ENCODE measurements around the gene PZP. TPM values are rescaled to one million over a fixed set of nuclear protein-coding genes. Genes with fewer than 3 reads are reported as not detected.
"Not testable (repeated sequence)": the region's sequence is repeated elsewhere in the genome, so short reads cannot be mapped to it uniquely, and the experiment has no call there.

The PZP gene
- total RNA-seq, 1 experiment from 2014 or later, result not detected

- no TSS peak for BruUV-seq (replicated peaks)
- Histone ChIP-seq H3K9me3 (ENCODE audit: insufficient read depth, low read depth) (no peaks in the 10 kb centered on the region), H3K9me2 (ENCODE audit: insufficient read depth) (no peaks in the 10 kb centered on the region), H3K27ac (no peak overlapping the region), H3K4me1 (replicated peaks; ENCODE audit: insufficient read depth) (no peaks in the 10 kb centered on the region), H3K27me3 (ENCODE audit: insufficient read depth, low read depth) (peaks cover 11% of the 10 kb centered on the region), H4K20me1 (ENCODE audit: insufficient read depth) (no peaks in the 10 kb centered on the region), H3K4me2 (no peak overlapping the region), H3K79me2 (ENCODE audit: low read depth) (no peaks in the 10 kb centered on the region), H3K36me3 (ENCODE audit: low read depth) (no peaks in the 10 kb centered on the region), H2AFZ (no peak overlapping the region), H3F3A (ENCODE audit: insufficient read depth, low read depth) (no peaks in the 10 kb centered on the region), H3K4me3 (no peak overlapping the region)
- no peak for TF ChIP-seq CTCF (conservative IDR thresholded peaks at IDR 0.05)
- TF ChIP-seq EZH2 (IDR thresholded peaks at IDR 0.05; ENCODE audit: low read depth), result no peak
- POLR2A ChIA-PET (ENCODE audit: unreplicated experiment), result no interaction called here
- intact Hi-C loops (cut with micrococcal nuclease; ENCODE audit: unreplicated experiment), result no loop called here
- CTCF ChIA-PET, result no interaction called here
- DNase-seq, result no peak
These were observed 32.6 kb upstream of the PZP start for GRCh38 chr12:9240776-9241175.

- H3K9me2 ChIP-seq (ENCODE audit: insufficient read depth); H3K79me2 ChIP-seq (ENCODE audit: low read depth); H3K4me1 ChIP-seq (replicated peaks; ENCODE audit: insufficient read depth); H3K36me3 ChIP-seq (ENCODE audit: low read depth); BruUV-seq (replicated peaks); H3F3A ChIP-seq (ENCODE audit: insufficient read depth, low read depth); H3K4me2 ChIP-seq; H3K27ac ChIP-seq; H4K20me1 ChIP-seq (ENCODE audit: insufficient read depth); H2AFZ ChIP-seq; DNase-seq; intact Hi-C loops (cut with micrococcal nuclease; ENCODE audit: unreplicated experiment); POLR2A ChIA-PET (ENCODE audit: unreplicated experiment); H3K9me3 ChIP-seq (ENCODE audit: insufficient read depth, low read depth); H3K4me3 ChIP-seq; CTCF ChIA-PET: not testable (repeated sequence)
- H3K27me3 ChIP-seq (ENCODE audit: insufficient read depth, low read depth), result peaks cover 18% of the 10 kb centered on the region
These were observed 31.9 kb upstream of the PZP start for GRCh38 chr12:9240004-9240635.

- Histone ChIP-seq H3K36me3 (ENCODE audit: low read depth) (no peaks in the 10 kb centered on the region), H3K27me3 (ENCODE audit: insufficient read depth, low read depth) (peaks cover 39% of the 10 kb centered on the region), H3K4me1 (replicated peaks; ENCODE audit: insufficient read depth) (no peaks in the 10 kb centered on the region), H3K4me3 (no peak overlapping the region), H3K4me2 (no peak overlapping the region), H4K20me1 (ENCODE audit: insufficient read depth) (no peaks in the 10 kb centered on the region), H3K27ac (no peak overlapping the region), H3K9me3 (ENCODE audit: insufficient read depth, low read depth) (no peaks in the 10 kb centered on the region), H3F3A (ENCODE audit: insufficient read depth, low read depth) (no peaks in the 10 kb centered on the region), H3K79me2 (ENCODE audit: low read depth) (no peaks in the 10 kb centered on the region), H2AFZ (no peak overlapping the region), H3K9me2 (ENCODE audit: insufficient read depth) (no peaks in the 10 kb centered on the region)
- no TSS peak for BruUV-seq (replicated peaks)
- DNase-seq, result no peak
- intact Hi-C loops (cut with micrococcal nuclease; ENCODE audit: unreplicated experiment), result no loop called here
- TF ChIP-seq EZH2 (IDR thresholded peaks at IDR 0.05; ENCODE audit: low read depth) (no peak), CTCF (conservative IDR thresholded peaks at IDR 0.05) (no peak)
- CTCF ChIA-PET, result no interaction called here
- POLR2A ChIA-PET (ENCODE audit: unreplicated experiment), result no interaction called here
These were observed 29.1 kb upstream of the PZP start for GRCh38 chr12:9237286-9237685.

- TF ChIP-seq CTCF (conservative IDR thresholded peaks at IDR 0.05), result no peak
- TF ChIP-seq EZH2 (IDR thresholded peaks at IDR 0.05; ENCODE audit: low read depth), result no peak
- Histone ChIP-seq H3K9me3 (ENCODE audit: insufficient read depth, low read depth) (no peaks in the 10 kb centered on the region), H3K4me1 (replicated peaks; ENCODE audit: insufficient read depth) (no peaks in the 10 kb centered on the region), H3K9me2 (ENCODE audit: insufficient read depth) (no peaks in the 10 kb centered on the region), H3K4me2 (no peak overlapping the region), H3K4me3 (no peak overlapping the region), H3K79me2 (ENCODE audit: low read depth) (no peaks in the 10 kb centered on the region), H4K20me1 (ENCODE audit: insufficient read depth) (no peaks in the 10 kb centered on the region), H2AFZ (no peak overlapping the region), H3K27ac (no peak overlapping the region), H3K36me3 (ENCODE audit: low read depth) (no peaks in the 10 kb centered on the region), H3K27me3 (ENCODE audit: insufficient read depth, low read depth) (peaks cover 49% of the 10 kb centered on the region), H3F3A (ENCODE audit: insufficient read depth, low read depth) (no peaks in the 10 kb centered on the region)
- ChIA-PET CTCF (no interaction called here), POLR2A (ENCODE audit: unreplicated experiment) (no interaction called here)
- intact Hi-C loops (cut with micrococcal nuclease; ENCODE audit: unreplicated experiment), result no loop called here
- BruUV-seq (replicated peaks), result no TSS peak
- no peak for DNase-seq
These were observed 27.3 kb upstream of the PZP start for GRCh38 chr12:9235519-9235918.

All from PC-9 (cell line).